ENCODE measurements around the gene CELA2B.

- no peak for TF ChIP-seq CTCF (IDR thresholded peaks at IDR 0.05)
- no peak for TF ChIP-seq EP300 (IDR thresholded peaks at IDR 0.05)
- TF ChIP-seq POLR2A (IDR thresholded peaks at IDR 0.05; ENCODE audit: low read depth), result no peak
Observed at GRCh38 chr1:15500184-15501178, 24.6 kb downstream of the CELA2B start.

Data from esophagus muscularis mucosa (tissue), 4 donors.